Endothelial cell of umbilical vein (primary cell): ENCODE measurements around the gene HMG20A. TPM values are rescaled to one million over a fixed set of nuclear protein-coding genes. Genes with fewer than 3 reads are reported as not detected.

Source experiments
- BruUV-seq: library from RNA; stranded (reverse); fragments of 400-500 nt; replicated peaks from 2 replicates; lab custom pipeline; 2021; lab: Mats Ljungman, UMichigan
- CTCF ChIA-PET: fragments of 300-600, 350-600 bp; sonication (Branson Sonifier 250); formaldehyde crosslinking; loops from one replicate; lab custom pipeline; 2021; ENCODE audit warnings: antibody characterized with exemption, inconsistent platforms; lab: Charles Lee
- POLR2A ChIA-PET: fragments of 300-600, 350-600 bp; sonication (Branson Sonifier 250); formaldehyde crosslinking; loops from one replicate; lab custom pipeline; 2021; ENCODE audit warnings: antibody characterized with exemption, inconsistent platforms; lab: Charles Lee
- DNase-seq: peaks from one replicate; pipeline ENCODE4 v3.0.0-alpha.2; 2011; ENCODE audit warnings: low read depth, low spot score
- FAIRE-seq: peaks from 2 replicates; lab custom pipeline; 2011; peaks lifted over from hg19 to GRCh38; lab: Jason Lieb, UNC
- H2AFZ ChIP-seq: 2 replicates; pipeline ENCODE4 v1.6.0; 2012; ENCODE audit warnings: low read depth, low read length, control low read depth, inconsistent platforms
- H3K27ac ChIP-seq: 2 replicates; pipeline ENCODE4 v1.5.1; 2011; ENCODE audit warnings: low read depth, mild to moderate bottlenecking, control low read depth, low read length, moderate library complexity; ENCODE audit not compliant: insufficient read depth
- H3K27me3 ChIP-seq, 2 experiments: 2 replicates each; pipeline versions ENCODE4 v1.6.0 to v1.6.1; 2011; ENCODE audit warnings: low read length in 2 of 2, mixed read lengths in 1 of 2; ENCODE audit not compliant: control insufficient read depth in 2 of 2, insufficient read depth in 2 of 2
- H3K36me3 ChIP-seq, 2 experiments: 2 replicates in 1 of 2; 3 replicates in 1 of 2; pipeline ENCODE4 v1.5.1; 2011; ENCODE audit warnings: low read length in 2 of 2, mild to moderate bottlenecking in 1 of 2, moderate library complexity in 1 of 2; ENCODE audit not compliant: control insufficient read depth in 2 of 2, insufficient read depth in 2 of 2; ENCODE audit errors: extremely low read depth in 1 of 2
- H3K4me1 ChIP-seq: 3 replicates; pipeline ENCODE4 v1.5.1; 2011; ENCODE audit warnings: mild to moderate bottlenecking, low read length; ENCODE audit not compliant: control insufficient read depth, insufficient read depth; ENCODE audit errors: extremely low read depth
- H3K4me2 ChIP-seq: 2 replicates; pipeline ENCODE4 v1.6.1; 2011; ENCODE audit warnings: low read length, control low read depth, mixed read lengths; ENCODE audit not compliant: insufficient read depth
- H3K4me3 ChIP-seq, 3 experiments: fragments of 200-600 bp in 1 of 3; sonication (generic), shearing (Covaris generic) in 1 of 3; replicated peaks in 1 of 3; 2 replicates each; pipeline ENCODE4 v1.5.1; 2011 to 2016; ENCODE audit warnings: control low read depth in 3 of 3, low read length in 3 of 3, mild to moderate bottlenecking in 2 of 3, inconsistent platforms in 1 of 3, low read depth in 1 of 3, moderate library complexity in 1 of 3; ENCODE audit not compliant: insufficient read depth in 1 of 3
- H3K79me2 ChIP-seq: 2 replicates; pipeline ENCODE4 v1.6.0; 2012; ENCODE audit warnings: low read length, inconsistent platforms; ENCODE audit not compliant: control insufficient read depth, insufficient read depth
- H3K9ac ChIP-seq: replicated peaks from 2 replicates; pipeline ENCODE3; 2011; ENCODE audit warnings: low read length, control low read depth; ENCODE audit not compliant: insufficient read depth; ENCODE audit errors: extremely low read depth
- H3K9me1 ChIP-seq: replicated peaks from 3 replicates; pipeline ENCODE4 v1.6.0; 2011; ENCODE audit warnings: mild to moderate bottlenecking, low read length; ENCODE audit not compliant: control insufficient read depth, insufficient read depth; ENCODE audit errors: extremely low read depth
- H3K9me3 ChIP-seq: replicated peaks from 2 replicates; pipeline ENCODE4 v1.5.1; 2012; ENCODE audit warnings: low read length, inconsistent platforms; ENCODE audit not compliant: control insufficient read depth, insufficient read depth
- H4K20me1 ChIP-seq: replicated peaks from 2 replicates; pipeline ENCODE3; 2011; ENCODE audit warnings: mild to moderate bottlenecking, low read length; ENCODE audit not compliant: control insufficient read depth, insufficient read depth; ENCODE audit errors: extremely low read depth
- CTCF ChIP-seq, 2 donors: IDR thresholded peaks; 1 replicate in 1 of 2; 2 replicates in 1 of 2; pipeline ENCODE4 v1.5.1; 2011; ENCODE audit warnings: low read length in 2 of 2, mild to moderate bottlenecking in 2 of 2, moderate library complexity in 2 of 2, control low read depth in 1 of 2, inconsistent platforms in 1 of 2, low read depth in 1 of 2; ENCODE audit not compliant: insufficient read depth in 1 of 2; ENCODE audit errors: extremely low read depth in 1 of 2
- EZH2 ChIP-seq: IDR thresholded peaks from 2 replicates; pipeline ENCODE4 v1.6.1; 2012; ENCODE audit warnings: borderline replicate concordance, low read depth, mild to moderate bottlenecking, moderate library complexity, low read length, inconsistent platforms; ENCODE audit not compliant: severe bottlenecking
- FOS ChIP-seq: IDR thresholded peaks from 2 replicates; pipeline ENCODE4 v1.6.1; 2011; ENCODE audit warnings: mild to moderate bottlenecking, low read length, moderate library complexity, borderline replicate concordance; ENCODE audit not compliant: insufficient read depth
- JUN ChIP-seq: IDR thresholded peaks from 2 replicates; pipeline ENCODE4 v1.6.1; 2011; ENCODE audit warnings: borderline replicate concordance, low read depth; ENCODE audit not compliant: insufficient read length, insufficient read depth
- MAX ChIP-seq: IDR thresholded peaks from 2 replicates; pipeline ENCODE4 v1.6.1; 2011; ENCODE audit not compliant: insufficient read depth, insufficient read length
- MYC ChIP-seq: IDR thresholded peaks from one replicate; pipeline ENCODE4 v1.6.1; 2011; ENCODE audit warnings: mild to moderate bottlenecking, low read depth, low read length
- POLR2A ChIP-seq: IDR thresholded peaks from 2 replicates; pipeline ENCODE4 v1.6.1; 2012; ENCODE audit warnings: low read depth, mild to moderate bottlenecking, control low read depth, low read length
- POLR2AphosphoS5 ChIP-seq: IDR thresholded peaks from 2 replicates; pipeline ENCODE4 v1.6.1; 2012; ENCODE audit warnings: low read depth, mild to moderate bottlenecking, control low read depth, low read length, moderate library complexity; ENCODE audit not compliant: insufficient read depth
- dilution Hi-C: fragments of 300-500 bp; cut with MboI; formaldehyde crosslinking; loops from one replicate; pipeline ENCODE4 v1.15.0; 2019; ENCODE audit warnings: low sequenced_read_pairs; ENCODE audit not compliant: extremely low pct_ligation_motif_present
- intact Hi-C: fragments of 100-400 bp; cut with micrococcal nuclease; formaldehyde crosslinking; loops from one replicate; pipeline ENCODE4 v1.10.0; 2022
- polyA plus RNA-seq, 4 experiments: library from polyadenylated mRNA; depleted of rRNA in 3 of 4; stranded (reverse) in 3 of 4; unstranded in 1 of 4; fragments of >200 nt; gene quantifications; 2 replicates each; pipeline versions ENCODE4 v1.2.1 to v1.2.3, GENCODE V29; 2011 to 2012; ENCODE audit warnings: missing spikeins in 1 of 4
- total RNA-seq: library from RNA; stranded (reverse); gene quantifications from 2 replicates; pipeline ENCODE4 v1.2.3, GENCODE V29; 2021

The HMG20A gene
- total and polyA plus RNA-seq, 2 donors (not counting 3 experiments of a cell fraction or from before 2014, with no cell fraction given): 35.8 to 44.0 TPM

- FAIRE-seq: no peak
- TF ChIP-seq POLR2A: no peak
- TF ChIP-seq POLR2AphosphoS5: no peak
- no peak for TF ChIP-seq EZH2
- TF ChIP-seq CTCF (IDR thresholded peaks at IDR 0.05; ENCODE audit: extremely low read depth in 1 of 2, insufficient read depth in 1 of 2, low read depth in 1 of 2, low read length in 2 of 2): no peak
- TF ChIP-seq FOS: no peak
- TF ChIP-seq JUN: no peak
- no peak for TF ChIP-seq MAX
- no peak for TF ChIP-seq MYC
- ChIA-PET CTCF (interaction anchor here (2.6 kb wide), 1 partner anchor 26 kb away, joined by 9 read pairs; no protein-coding TSS in a partner anchor), POLR2A (no interaction called here)
- Histone ChIP-seq H3K36me3 (no peaks in the 10 kb centered on the region), H3K9me1 (no peaks in the 10 kb centered on the region), H4K20me1 (no peaks in the 10 kb centered on the region), H3K27me3 (peaks cover 0 to 3% of the 10 kb centered on the region in 2 experiments), H3K4me3 (no peak overlapping the region), H3K9me3 (no peaks in the 10 kb centered on the region), H2AFZ (no peak overlapping the region), H3K4me1 (no peaks in the 10 kb centered on the region), H3K9ac (no peak overlapping the region), H3K27ac (no peak overlapping the region), H3K79me2 (no peaks in the 10 kb centered on the region), H3K4me2 (no peak overlapping the region)
- BruUV-seq: no TSS peak
- intact Hi-C loops (no loop called here), dilution Hi-C loops (no loop called here)
- no peak for DNase-seq
These were observed 96.9 kb downstream of the HMG20A start for GRCh38 chr15:77517579-77517978.
